GM20000 (cell line): Measurements from ENCODE around the gene DR1.

Experiments used
- DNase-seq: peaks from one replicate; pipeline ENCODE4 v3.0.0; 2012; ENCODE audit warnings: low spot score
- TF ChIP-seq, protein P1 (sequence below): IDR thresholded peaks from 2 replicates; pipeline ENCODE4 v1.5.1; 2012; ENCODE audit warnings: mild to moderate bottlenecking, control low read depth; ENCODE audit errors: extremely low read depth, missing control alignments

The DR1 gene

DNA sequence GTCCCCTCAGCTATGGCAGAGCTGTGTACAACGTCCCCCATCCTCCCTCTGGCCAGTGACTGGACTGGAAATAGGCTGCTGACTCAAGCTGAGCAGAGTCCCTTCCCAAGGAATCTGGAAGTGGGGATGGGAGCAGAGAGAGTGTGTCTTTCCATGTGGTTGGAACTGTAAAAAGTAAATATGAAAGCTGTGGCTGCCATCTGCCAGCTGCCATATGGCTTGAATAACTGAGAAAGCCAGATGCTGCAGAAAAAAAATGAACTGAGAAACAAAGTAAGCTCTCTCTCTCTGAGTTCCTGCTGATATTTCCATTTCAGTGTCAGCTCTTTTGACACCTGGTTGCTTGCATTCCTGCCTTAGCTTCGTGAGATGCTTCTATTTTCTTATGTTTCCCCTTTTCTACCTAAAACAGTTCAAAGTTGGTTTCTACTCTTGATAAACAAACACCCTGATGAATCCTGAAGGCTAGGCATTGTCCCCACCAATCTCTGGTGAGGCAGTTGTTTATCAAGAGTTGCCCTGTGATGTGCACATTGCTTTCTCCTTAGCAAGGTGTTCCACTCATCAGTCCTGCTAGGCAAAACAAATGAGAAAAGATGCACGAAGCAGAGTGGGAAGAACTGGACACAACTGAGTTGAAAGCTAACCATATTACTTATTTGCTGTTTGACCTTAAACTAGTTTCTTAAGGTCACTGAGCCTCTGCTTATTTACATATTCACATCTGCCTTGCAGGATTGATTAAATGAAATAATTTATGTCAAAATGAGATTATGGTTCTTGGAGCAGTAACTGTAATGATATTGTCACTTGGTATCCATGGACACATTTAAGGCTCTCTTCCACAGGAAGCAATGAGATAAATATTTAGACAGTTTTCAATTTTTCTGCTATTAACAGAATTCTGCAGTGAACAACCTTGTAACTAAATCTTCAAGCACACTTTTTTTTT is 16.6 kb upstream of the DR1 start:
- no peak for DNase-seq
- TF ChIP-seq, protein P1, sequence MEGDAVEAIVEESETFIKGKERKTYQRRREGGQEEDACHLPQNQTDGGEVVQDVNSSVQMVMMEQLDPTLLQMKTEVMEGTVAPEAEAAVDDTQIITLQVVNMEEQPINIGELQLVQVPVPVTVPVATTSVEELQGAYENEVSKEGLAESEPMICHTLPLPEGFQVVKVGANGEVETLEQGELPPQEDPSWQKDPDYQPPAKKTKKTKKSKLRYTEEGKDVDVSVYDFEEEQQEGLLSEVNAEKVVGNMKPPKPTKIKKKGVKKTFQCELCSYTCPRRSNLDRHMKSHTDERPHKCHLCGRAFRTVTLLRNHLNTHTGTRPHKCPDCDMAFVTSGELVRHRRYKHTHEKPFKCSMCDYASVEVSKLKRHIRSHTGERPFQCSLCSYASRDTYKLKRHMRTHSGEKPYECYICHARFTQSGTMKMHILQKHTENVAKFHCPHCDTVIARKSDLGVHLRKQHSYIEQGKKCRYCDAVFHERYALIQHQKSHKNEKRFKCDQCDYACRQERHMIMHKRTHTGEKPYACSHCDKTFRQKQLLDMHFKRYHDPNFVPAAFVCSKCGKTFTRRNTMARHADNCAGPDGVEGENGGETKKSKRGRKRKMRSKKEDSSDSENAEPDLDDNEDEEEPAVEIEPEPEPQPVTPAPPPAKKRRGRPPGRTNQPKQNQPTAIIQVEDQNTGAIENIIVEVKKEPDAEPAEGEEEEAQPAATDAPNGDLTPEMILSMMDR: no peak

DNA sequence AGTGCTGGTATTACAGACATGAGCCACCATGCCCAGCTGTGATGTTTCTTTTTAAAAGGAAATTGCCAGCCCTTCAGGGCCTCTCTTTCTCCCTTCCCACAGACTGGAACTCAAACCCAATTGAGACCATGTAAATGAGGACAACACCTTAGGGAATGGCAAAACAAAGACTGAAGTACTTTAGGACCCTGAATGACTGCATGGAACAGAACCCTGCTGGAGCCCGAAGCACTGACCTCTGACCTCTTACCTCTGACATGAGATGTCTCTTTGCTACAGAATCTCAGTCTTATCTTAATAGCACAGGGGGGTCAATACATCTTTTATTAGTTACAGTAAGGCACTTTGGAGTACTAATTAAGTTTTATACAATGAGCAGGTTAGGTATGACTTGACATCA is 15.5 kb upstream of the DR1 start:
- TF ChIP-seq, protein P1: no peak

DNA sequence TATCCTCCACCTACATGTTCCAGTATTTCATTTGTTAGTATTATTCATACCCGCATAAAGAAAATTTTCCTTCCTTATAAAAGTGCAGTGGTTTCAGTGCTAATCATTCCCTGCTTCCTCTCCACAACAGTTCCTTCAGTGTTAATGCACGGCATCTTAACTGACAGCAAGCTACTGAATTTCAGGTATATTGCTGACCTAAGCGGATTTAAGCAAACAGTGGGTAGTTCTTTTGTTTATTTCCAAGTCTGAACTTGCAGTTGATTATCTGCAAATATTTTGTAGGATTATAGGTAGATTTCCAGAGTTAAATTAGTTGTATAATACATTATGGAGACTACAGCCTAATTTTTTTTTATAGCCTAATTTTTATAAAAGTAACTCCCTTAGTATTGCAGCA is 15.1 kb upstream of the DR1 start:
- no peak for DNase-seq
- TF ChIP-seq, protein P1: no peak

More for the DNA sequence above, 15.5 kb upstream of the DR1 start:
- no peak for DNase-seq

DNA sequence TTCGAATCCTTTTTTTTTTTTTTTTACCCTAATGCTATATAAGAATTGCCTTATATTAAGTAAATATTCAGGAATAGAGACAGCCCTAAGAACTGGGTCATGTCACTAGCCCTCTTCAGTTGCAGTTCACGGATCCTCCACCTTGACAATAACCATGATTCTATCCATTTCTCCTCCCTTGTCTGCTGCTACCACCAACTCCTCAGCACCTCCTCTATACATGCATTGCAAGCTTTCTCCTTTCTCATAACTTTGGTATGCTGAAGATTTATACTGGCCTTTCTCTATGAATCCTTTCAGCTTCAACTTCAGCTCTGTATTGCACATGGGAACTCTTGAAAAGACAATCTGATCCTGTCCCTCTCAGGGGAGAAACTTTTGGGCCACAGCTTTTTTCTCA is 14.3 kb upstream of the DR1 start:
- TF ChIP-seq, protein P1: no peak
- DNase-seq: no peak

DNA sequence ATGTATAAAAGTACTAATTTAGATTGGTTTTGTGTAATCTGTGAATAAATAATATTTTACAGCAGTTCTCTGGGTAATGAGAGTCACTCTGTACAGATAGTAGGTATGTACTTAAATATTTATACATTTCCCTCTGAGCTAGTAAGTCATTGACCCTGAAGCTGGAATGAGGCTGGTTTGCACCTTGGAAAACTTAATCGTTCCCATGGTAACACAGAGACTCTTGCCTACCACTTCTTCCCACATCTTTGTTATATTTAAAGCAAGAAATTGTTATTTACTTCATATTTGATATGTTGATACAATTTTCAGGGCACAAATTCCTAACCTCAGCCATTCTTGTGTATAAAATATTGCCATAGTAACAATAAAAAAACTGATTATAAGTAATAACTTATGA is 13.3 kb upstream of the DR1 start:
- TF ChIP-seq, protein P1: no peak
- no peak for DNase-seq

DNA sequence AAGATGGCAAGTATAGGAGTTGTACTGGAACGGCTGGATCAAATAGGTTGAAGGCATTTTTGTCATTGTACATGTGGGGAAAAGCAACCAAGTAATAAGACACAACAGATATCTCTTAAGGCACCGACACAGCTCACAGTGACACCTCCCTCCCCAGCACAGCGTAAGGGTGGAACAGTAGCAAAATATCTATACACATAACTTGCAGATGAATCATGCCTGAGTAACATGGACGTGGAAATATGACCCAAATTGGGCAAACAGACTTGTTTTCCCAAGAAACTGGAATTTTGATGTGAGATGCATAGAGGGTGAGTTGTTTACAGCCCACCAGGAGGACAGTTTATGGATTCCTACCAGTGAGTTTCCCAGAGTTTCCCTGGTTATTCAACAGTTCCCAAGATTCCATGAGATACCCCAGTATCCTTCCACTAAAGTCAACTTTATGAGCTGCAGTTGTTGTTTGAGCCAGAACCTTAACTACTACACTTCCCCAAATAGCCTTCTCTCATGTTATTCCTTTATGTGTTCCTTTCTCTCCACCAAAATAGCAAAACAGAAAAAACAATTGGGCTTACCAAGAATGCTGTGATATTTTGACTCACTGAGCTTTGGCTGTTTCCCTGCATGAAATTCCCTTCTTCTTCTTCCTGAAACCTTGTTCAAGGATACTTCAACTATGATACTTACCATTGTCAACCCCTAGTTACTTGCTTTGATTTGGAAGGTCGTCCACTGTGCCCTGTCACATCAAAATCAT is 7.1 kb upstream of the DR1 start:
- DNase-seq: no peak
- TF ChIP-seq, protein P1: no peak

DNA sequence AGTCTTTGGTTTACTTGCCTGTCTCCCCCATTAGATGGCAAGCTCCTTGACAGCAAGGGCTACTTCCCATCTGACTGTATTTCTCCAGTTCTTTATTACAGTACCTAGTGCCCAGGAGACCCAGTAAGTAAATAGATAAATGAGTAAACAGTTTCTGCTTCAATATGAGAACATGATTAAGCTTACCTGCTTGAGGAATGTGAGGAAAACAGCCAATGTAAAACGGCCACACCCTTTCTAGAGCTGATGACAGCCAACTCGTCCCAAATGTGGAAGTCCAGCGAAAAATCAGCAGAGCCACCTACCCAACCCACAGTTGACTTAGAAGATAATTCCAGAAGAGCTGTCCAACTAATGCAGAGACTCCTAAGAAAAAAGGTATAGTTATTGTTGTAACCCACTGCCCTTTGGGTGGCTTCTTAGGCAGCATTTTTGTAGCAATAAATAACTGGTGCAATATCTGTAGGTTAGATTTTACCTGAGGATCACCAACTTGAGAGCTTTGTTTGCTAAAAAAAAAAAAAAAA is 6.5 kb upstream of the DR1 start:
- TF ChIP-seq, protein P1: no peak
- no peak for DNase-seq
